SHP77 treated with DMSO at 0.1 percent for 48 hours (cell line): ENCODE results near the gene FRRS1.

Experiments used
- DNase-seq: peaks from one replicate; lab custom pipeline; 2025; lab: John Stamatoyannopoulos, UW

The FRRS1 gene

GRCh38 chr1:99728494-99729235 lies 37.8 kb downstream of the FRRS1 start:
- no peak for DNase-seq

GRCh38 chr1:99727575-99728185 lies 38.8 kb downstream of the FRRS1 start:
- no peak for DNase-seq

GRCh38 chr1:99726818-99727217 lies 39.6 kb downstream of the FRRS1 start:
- DNase-seq = no peak

GRCh38 chr1:99726407-99726806 lies 40.0 kb downstream of the FRRS1 start:
- DNase-seq = no peak

GRCh38 chr1:99725996-99726395 lies 40.4 kb downstream of the FRRS1 start:
- no peak for DNase-seq

- DNase-seq = no peak
Observed at GRCh38 chr1:99723251-99723650, 43.2 kb downstream of the FRRS1 start.

- DNase-seq = no peak
Observed at GRCh38 chr1:99717005-99717404, 49.4 kb downstream of the FRRS1 start.

GRCh38 chr1:99713006-99713405 lies 53.4 kb downstream of the FRRS1 start:
- no peak for DNase-seq

- no peak for DNase-seq
Observed at GRCh38 chr1:99710994-99711393, 55.4 kb downstream of the FRRS1 start.

- DNase-seq = peak; percentile 18
Observed at GRCh38 chr1:99707535-99708142, 58.8 kb downstream of the FRRS1 start.

GRCh38 chr1:99705385-99705784 lies 61.0 kb downstream of the FRRS1 start:
- DNase-seq = no peak

GRCh38 chr1:99704356-99704816 lies 62.0 kb downstream of the FRRS1 start:
- no peak for DNase-seq

- DNase-seq = no peak
Observed at GRCh38 chr1:99702221-99702620, 64.2 kb downstream of the FRRS1 start.

- DNase-seq = no peak
Observed at GRCh38 chr1:99700020-99700419, 66.4 kb downstream of the FRRS1 start.

GRCh38 chr1:99697580-99697979 lies 68.9 kb downstream of the FRRS1 start:
- DNase-seq = no peak

GRCh38 chr1:99696616-99697015 lies 69.8 kb downstream of the FRRS1 start:
- DNase-seq = no peak

GRCh38 chr1:99691175-99691574 lies 75.3 kb downstream of the FRRS1 start:
- no peak for DNase-seq

GRCh38 chr1:99685516-99686180 lies 80.8 kb downstream of the FRRS1 start:
- DNase-seq = peak; percentile 27

GRCh38 chr1:99682291-99682751 lies 84.1 kb downstream of the FRRS1 start:
- DNase-seq = no peak

- no peak for DNase-seq
Observed at GRCh38 chr1:99681583-99681982, 84.9 kb downstream of the FRRS1 start.

- no peak for DNase-seq
Observed at GRCh38 chr1:99680270-99680669, 86.2 kb downstream of the FRRS1 start.

GRCh38 chr1:99677416-99677815 lies 89.0 kb downstream of the FRRS1 start:
- no peak for DNase-seq

- no peak for DNase-seq
Observed at GRCh38 chr1:99676876-99677275, 89.6 kb downstream of the FRRS1 start.
